BE2C (cell line): ENCODE results near the gene DYSF.

Experiments
- DNase-seq: peaks from one replicate; pipeline ENCODE4 v3.0.0-alpha.2; 2020
- H3K27me3 ChIP-seq: fragments of 250-450 bp; sonication (Bioruptor Pico); 2 replicates; pipeline ENCODE4 v1.5.1; 2020; ENCODE audit warnings: mild to moderate bottlenecking
- H3K36me3 ChIP-seq: fragments of 250-450 bp; sonication (Bioruptor Pico); 2 replicates; pipeline ENCODE4 v1.5.1; 2020; ENCODE audit warnings: mild to moderate bottlenecking
- H3K4me1 ChIP-seq: fragments of 250-450 bp; sonication (Bioruptor Pico); 2 replicates; pipeline ENCODE4 v1.5.1; 2020
- H3K4me3 ChIP-seq: 2 replicates; pipeline ENCODE4 v1.5.1; 2011; ENCODE audit warnings: low read depth, low read length
- H3K9me3 ChIP-seq: fragments of 250-450 bp; sonication (Bioruptor Pico); 2 replicates; pipeline ENCODE4 v1.5.1; 2020
- CTCF ChIP-seq: IDR thresholded peaks from 2 replicates; pipeline ENCODE4 v1.5.1; 2012; ENCODE audit warnings: mild to moderate bottlenecking, low read depth, low read length

Gene DYSF

GRCh38 chr2:71631411-71631931, 178.1 kb downstream of the DYSF start:
- no peaks in the 10 kb centered on the region for H3K9me3 ChIP-seq
- no peaks in the 10 kb centered on the region for H3K27me3 ChIP-seq
- TF ChIP-seq CTCF = no peak
- DNase-seq = no peak
- no peaks in the 10 kb centered on the region for H3K4me1 ChIP-seq
- no peak overlapping the region for H3K4me3 ChIP-seq
- H3K36me3 ChIP-seq = no peaks in the 10 kb centered on the region

- Histone ChIP-seq H3K36me3 (no peaks in the 10 kb centered on the region), H3K4me1 (no peaks in the 10 kb centered on the region), H3K4me3 (no peak overlapping the region), H3K9me3 (no peaks in the 10 kb centered on the region), H3K27me3 (no peaks in the 10 kb centered on the region)
- no peak for DNase-seq
- TF ChIP-seq CTCF = no peak
These were observed 179.7 kb downstream of the DYSF start for GRCh38 chr2:71633086-71633485.

- no peaks in the 10 kb centered on the region for H3K4me1 ChIP-seq
These were observed 181.2 kb downstream of the DYSF start for GRCh38 chr2:71634567-71634966.

GRCh38 chr2:71635798-71636197, 182.4 kb downstream of the DYSF start:
- no peak for DNase-seq
- H3K36me3 ChIP-seq = no peaks in the 10 kb centered on the region
- H3K4me3 ChIP-seq = no peak overlapping the region
- no peaks in the 10 kb centered on the region for H3K4me1 ChIP-seq
- no peaks in the 10 kb centered on the region for H3K27me3 ChIP-seq
- no peak for TF ChIP-seq CTCF
- no peaks in the 10 kb centered on the region for H3K9me3 ChIP-seq

More at GRCh38 chr2:71634567-71634966, 181.2 kb downstream of the DYSF start:
- no peak for TF ChIP-seq CTCF
- no peaks in the 10 kb centered on the region for H3K27me3 ChIP-seq
- no peaks in the 10 kb centered on the region for H3K36me3 ChIP-seq
- no peak for DNase-seq
- H3K4me3 ChIP-seq = no peak overlapping the region
- H3K9me3 ChIP-seq = no peaks in the 10 kb centered on the region

GRCh38 chr2:71637168-71637567, 183.8 kb downstream of the DYSF start:
- no peak for DNase-seq

More at GRCh38 chr2:71637168-71637567, 183.8 kb downstream of the DYSF start:
- H3K27me3 ChIP-seq = no peaks in the 10 kb centered on the region
- H3K4me3 ChIP-seq = no peak overlapping the region
- H3K9me3 ChIP-seq = no peaks in the 10 kb centered on the region
- H3K36me3 ChIP-seq = no peaks in the 10 kb centered on the region
- no peaks in the 10 kb centered on the region for H3K4me1 ChIP-seq
- TF ChIP-seq CTCF = no peak
